D341Med (cell line): Measurements from ENCODE around the gene PIP5K1C.
"Not testable (repeated sequence)": the region's sequence is repeated elsewhere in the genome, so short reads cannot be mapped to it uniquely, and the experiment has no call there.

Experiments used
- DNase-seq: peaks from one replicate; pipeline ENCODE4 v3.0.0; 2012; ENCODE audit warnings: low spot score

The PIP5K1C gene

GRCh38 chr19:3661284-3662238 lies 38.7 kb downstream of the PIP5K1C start:
- DNase-seq = no peak

- DNase-seq = no peak
Observed at GRCh38 chr19:3660493-3661219, 39.6 kb downstream of the PIP5K1C start.

- no peak for DNase-seq
Observed at GRCh38 chr19:3659746-3660112, 40.5 kb downstream of the PIP5K1C start.

- DNase-seq = no peak
Observed at GRCh38 chr19:3658870-3659745, 41.2 kb downstream of the PIP5K1C start.

- DNase-seq = no peak
Observed at GRCh38 chr19:3658004-3658869, 42.0 kb downstream of the PIP5K1C start.

GRCh38 chr19:3657395-3657769 lies 42.9 kb downstream of the PIP5K1C start:
- DNase-seq = no peak

- no peak for DNase-seq
Observed at GRCh38 chr19:3656747-3657394, 43.4 kb downstream of the PIP5K1C start.

- no peak for DNase-seq
Observed at GRCh38 chr19:3656073-3656746, 44.1 kb downstream of the PIP5K1C start.

- peak; percentile 85 for DNase-seq
Observed at GRCh38 chr19:3655402-3656072, 44.7 kb downstream of the PIP5K1C start.

GRCh38 chr19:3653865-3654513 lies 46.3 kb downstream of the PIP5K1C start:
- peak; percentile 69 for DNase-seq

GRCh38 chr19:3653081-3653795 lies 47.0 kb downstream of the PIP5K1C start:
- DNase-seq = no peak

- no peak for DNase-seq
Observed at GRCh38 chr19:3652422-3652821, 47.8 kb downstream of the PIP5K1C start.

- DNase-seq = no peak
Observed at GRCh38 chr19:3651684-3652083, 48.6 kb downstream of the PIP5K1C start.

GRCh38 chr19:3649888-3650287 lies 50.4 kb downstream of the PIP5K1C start:
- no peak for DNase-seq

GRCh38 chr19:3648037-3648905 lies 52.0 kb downstream of the PIP5K1C start:
- DNase-seq = no peak

- DNase-seq = not testable (repeated sequence)
Observed at GRCh38 chr19:3647102-3647501, 53.2 kb downstream of the PIP5K1C start.

GRCh38 chr19:3646336-3647092 lies 53.8 kb downstream of the PIP5K1C start:
- DNase-seq = no peak
